ENCODE results near the gene SNAPC4. TPM values are rescaled to one million over a fixed set of nuclear protein-coding genes. Genes with fewer than 3 reads are reported as not detected.

SNAPC4 gene
- total RNA-seq, 1 experiment from 2014 or later, result 29.7 TPM

GRCh38 chr9:136419092-136419420, 19.1 kb upstream of the SNAPC4 start:
- Histone ChIP-seq H3K18ac (ENCODE audit: insufficient read length, low read depth, low read length) (no peak overlapping the region), H3K27me3 (ENCODE audit: insufficient read depth, low read length) (no peaks in the 10 kb centered on the region), H3K23ac (ENCODE audit: insufficient read length, low read depth, low read length) (no peak overlapping the region), H4K8ac (replicated peaks; ENCODE audit: insufficient read length, low read depth, low read length) (no peak overlapping the region), H3K56ac (ENCODE audit: insufficient read length, low read depth, low read length) (no peak overlapping the region), H2BK120ac (ENCODE audit: low read depth, low read length, poor library complexity, severe bottlenecking) (no peak overlapping the region), H4K5ac (ENCODE audit: insufficient read length, low read depth, low read length) (no peak overlapping the region), H4K91ac (ENCODE audit: insufficient read length, low read depth, low read length) (no peak overlapping the region), H3K4ac (ENCODE audit: low read depth, low read length) (no peak overlapping the region), H2AFZ (ENCODE audit: low read length) (no peak overlapping the region), H3K79me2 (ENCODE audit: insufficient read depth, low read length) (no peaks in the 10 kb centered on the region), H3T11ph (ENCODE audit: low read length) (no peak overlapping the region), H2BK12ac (ENCODE audit: insufficient read length, low read depth, low read length) (no peak overlapping the region), H3K79me1 (ENCODE audit: insufficient read depth, low read depth, low read length, poor library complexity, severe bottlenecking) (no peaks in the 10 kb centered on the region), H3K23me2 (ENCODE audit: insufficient read length, low read depth, low read length, poor library complexity, severe bottlenecking) (no peaks in the 10 kb centered on the region), H3K4me1 (ENCODE audit: insufficient read depth, low read length) (no peaks in the 10 kb centered on the region), H3K14ac (ENCODE audit: insufficient read depth, low read length) (no peak overlapping the region), H3K4me2 (ENCODE audit: insufficient read depth, insufficient read length, low read length) (no peak overlapping the region), H2BK20ac (ENCODE audit: low read depth, low read length, poor library complexity, severe bottlenecking) (no peak overlapping the region), H2BK5ac (ENCODE audit: insufficient read length, low read length) (no peak overlapping the region), H3K9me3 (ENCODE audit: control insufficient read depth, low read depth, low read length) (no peaks in the 10 kb centered on the region), H2AK5ac (ENCODE audit: insufficient read length, low read length) (no peak overlapping the region), H3K9ac (ENCODE audit: extremely low read depth, insufficient read length, low read length) (no peak overlapping the region), H2BK15ac (ENCODE audit: low read depth, low read length) (no peak overlapping the region), H3K27ac (ENCODE audit: insufficient read length, low read depth, low read length) (no peak overlapping the region), H4K20me1 (ENCODE audit: control insufficient read depth, insufficient read depth, insufficient read length) (no peaks in the 10 kb centered on the region)
- no CpG with 5 or more reads among the region's 12 CpGs for WGBS (ENCODE audit: extremely low coverage, insufficient read length, low lambda C conversion rate)
- Mint-ChIP-seq H3K27me3 (ENCODE audit: low read depth) (no peaks in the 10 kb centered on the region), H3K27ac (no peak overlapping the region; a peak in 1 of 7 replicates), H3K4me1 (no peaks in the 10 kb centered on the region), H3K4me3 (no peak overlapping the region), H3K9me3 (no peaks in the 10 kb centered on the region), H3K36me3 (ENCODE audit: insufficient read depth in 1 of 3, low read depth in 3 of 3) (peaks cover 35 to 87% (median 72%) of the 10 kb centered on the region in 3 experiments)
- no peak for TF ChIP-seq CTCF (conservative IDR thresholded peaks at IDR 0.05)
- DNase-seq, result no peak
